Measurements from ENCODE around the gene HOXB8. TPM values are rescaled to one million over a fixed set of nuclear protein-coding genes. Genes with fewer than 3 reads are reported as not detected.
A peak's percentile ranks its signal among the peaks of the same experiment; 100 is the strongest.

The HOXB8 gene
- total RNA-seq, 2 experiments from 2014 or later = not detected

DNA sequence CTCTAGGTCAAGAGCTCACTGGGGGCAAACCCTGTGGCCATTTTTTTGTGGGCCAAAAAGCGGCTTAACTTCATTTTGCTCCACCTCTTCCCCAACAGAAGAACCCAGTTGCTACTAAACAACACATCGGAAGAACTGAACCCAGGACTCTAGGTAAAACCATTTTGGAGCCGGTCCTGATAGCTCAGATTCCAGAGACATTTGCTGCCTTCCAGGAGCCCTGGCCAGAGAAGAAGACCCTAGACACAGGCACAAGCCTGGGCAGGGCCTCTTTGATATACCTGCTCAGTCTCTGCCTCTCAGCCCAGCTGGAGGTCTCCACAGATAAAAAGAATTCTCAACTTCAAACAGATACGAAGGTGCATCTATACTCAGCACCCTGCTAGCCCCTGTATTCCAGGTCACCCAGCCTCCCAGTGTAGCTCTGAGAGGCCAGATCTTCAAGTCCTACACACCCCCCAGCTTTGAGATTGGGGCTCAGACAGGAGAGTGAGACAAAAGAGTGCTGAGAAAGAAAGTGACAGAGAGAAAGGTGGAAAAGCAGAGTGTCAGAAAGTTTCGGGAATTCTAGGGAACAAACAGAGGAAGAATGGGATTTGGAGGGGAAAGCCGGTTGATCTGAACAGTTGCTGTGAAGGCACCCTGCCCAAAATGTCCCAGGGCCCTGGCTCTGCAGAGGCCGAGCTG lies 17.6 kb upstream of the HOXB8 start:
- Mint-ChIP-seq H3K27me3 (peaks cover 91% of the 10 kb centered on the region), H3K4me3 (peak overlapping the region; percentile 7), H3K9me3 (no peaks in the 10 kb centered on the region), H3K4me1 (peaks cover 10% of the 10 kb centered on the region), H3K27ac (no peak overlapping the region), H3K36me3 (ENCODE audit: low read depth) (no peaks in the 10 kb centered on the region)
- CTCF ChIA-PET = interaction anchor here (0.6 to 1.5 kb wide), 8 partner anchors 14 to 584 kb away, joined by 3 to 7 read pairs (median 4); partner anchors contain the start of gene HOXB5
- POLR2A ChIA-PET = no interaction called here
- no peak for DNase-seq

DNA sequence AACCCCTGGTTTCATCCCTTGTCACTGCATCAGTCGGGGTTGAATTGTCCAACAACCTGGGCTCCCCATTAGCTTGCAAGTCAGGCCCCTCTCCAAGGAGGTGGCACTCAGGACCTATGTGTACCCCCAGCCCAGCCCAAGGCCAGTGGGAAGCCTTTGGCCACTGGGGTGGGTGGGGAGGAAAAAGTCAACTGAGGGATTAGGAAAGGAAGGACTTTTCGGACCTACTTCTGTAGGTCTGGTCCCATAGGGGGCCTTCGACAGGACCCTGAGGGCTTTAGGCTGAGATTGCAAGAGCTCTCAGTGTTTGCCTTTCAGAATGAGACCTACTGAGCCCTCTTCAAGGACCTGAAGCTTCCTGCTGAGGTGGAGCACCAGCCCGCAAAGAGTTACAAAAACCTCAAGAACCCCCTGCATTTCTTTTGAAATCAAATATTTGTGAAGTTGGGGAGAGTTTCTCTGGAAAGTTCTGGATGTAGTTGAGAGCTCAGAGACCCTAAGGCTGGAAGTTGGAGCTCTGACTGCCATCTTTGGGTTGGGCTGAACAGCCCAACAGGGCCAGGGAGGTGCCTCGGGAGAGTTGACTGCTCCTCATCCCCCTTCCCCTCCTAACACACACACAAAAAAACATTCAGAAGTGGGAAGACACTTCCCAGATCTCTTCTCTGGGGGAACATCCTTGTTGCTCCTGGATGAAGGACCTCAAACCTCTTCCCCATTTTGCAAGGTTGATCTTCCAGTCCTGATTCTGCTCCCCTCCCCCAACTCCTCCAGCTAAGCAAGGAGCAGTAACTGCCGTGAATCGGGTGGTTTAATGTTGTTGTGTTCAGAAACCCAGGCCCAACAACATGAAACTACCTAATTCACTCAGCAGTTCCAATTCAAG lies 16.8 kb upstream of the HOXB8 start:
- Mint-ChIP-seq H3K4me3 (no peak overlapping the region), H3K9me3 (no peaks in the 10 kb centered on the region), H3K36me3 (ENCODE audit: low read depth) (no peaks in the 10 kb centered on the region), H3K27ac (no peak overlapping the region), H3K4me1 (peaks cover 12% of the 10 kb centered on the region), H3K27me3 (peaks cover 91% of the 10 kb centered on the region)
- ChIA-PET POLR2A (no interaction called here), CTCF (interaction anchor here (0.6 to 1.5 kb wide), 8 partner anchors 13 to 583 kb away, joined by 3 to 7 read pairs (median 4); partner anchors contain the start of gene HOXB5)
- no peak for DNase-seq

DNA sequence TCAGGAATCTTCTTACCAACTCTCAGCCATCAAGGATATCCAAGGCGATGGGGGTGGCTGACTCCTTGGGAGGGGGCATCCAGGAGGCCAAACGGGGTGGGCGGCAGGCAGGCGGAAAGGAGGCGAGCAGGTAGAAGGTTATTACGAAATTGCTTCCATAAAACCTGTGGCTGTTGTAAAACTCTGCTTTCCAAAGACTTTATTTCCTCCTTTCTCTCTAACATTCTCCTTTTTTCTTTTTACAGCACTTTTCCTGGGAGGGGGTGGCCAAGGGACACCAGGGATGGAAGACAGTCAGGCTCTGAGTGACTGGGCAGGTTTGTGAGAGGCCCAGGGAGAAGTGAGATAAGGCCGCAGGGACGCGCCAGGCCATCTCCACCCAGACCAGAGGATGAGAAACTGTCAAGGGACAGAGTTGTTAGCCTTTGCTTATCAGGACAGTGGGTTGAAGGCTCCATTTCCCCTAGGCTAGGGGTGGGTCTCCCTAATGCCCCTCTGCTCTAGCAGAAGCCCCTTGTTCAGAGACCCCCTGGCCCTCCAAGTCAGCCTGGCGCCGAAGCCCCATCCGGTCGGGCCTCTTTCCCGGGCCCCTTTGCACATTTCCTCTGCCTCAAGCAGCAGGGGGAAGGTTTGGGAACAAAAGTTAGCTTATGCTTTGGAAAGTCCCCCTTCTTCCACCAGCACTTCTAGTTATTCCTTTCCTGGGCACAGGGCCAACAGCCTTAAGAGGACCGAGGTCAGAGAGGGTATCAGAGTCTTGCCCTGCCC lies 16.0 kb upstream of the HOXB8 start:
- POLR2A ChIA-PET = no interaction called here
- CTCF ChIA-PET = interaction anchor here (1.5 kb wide), 1 partner anchor 18 kb away, joined by 7 read pairs; no protein-coding TSS in a partner anchor

DNA sequence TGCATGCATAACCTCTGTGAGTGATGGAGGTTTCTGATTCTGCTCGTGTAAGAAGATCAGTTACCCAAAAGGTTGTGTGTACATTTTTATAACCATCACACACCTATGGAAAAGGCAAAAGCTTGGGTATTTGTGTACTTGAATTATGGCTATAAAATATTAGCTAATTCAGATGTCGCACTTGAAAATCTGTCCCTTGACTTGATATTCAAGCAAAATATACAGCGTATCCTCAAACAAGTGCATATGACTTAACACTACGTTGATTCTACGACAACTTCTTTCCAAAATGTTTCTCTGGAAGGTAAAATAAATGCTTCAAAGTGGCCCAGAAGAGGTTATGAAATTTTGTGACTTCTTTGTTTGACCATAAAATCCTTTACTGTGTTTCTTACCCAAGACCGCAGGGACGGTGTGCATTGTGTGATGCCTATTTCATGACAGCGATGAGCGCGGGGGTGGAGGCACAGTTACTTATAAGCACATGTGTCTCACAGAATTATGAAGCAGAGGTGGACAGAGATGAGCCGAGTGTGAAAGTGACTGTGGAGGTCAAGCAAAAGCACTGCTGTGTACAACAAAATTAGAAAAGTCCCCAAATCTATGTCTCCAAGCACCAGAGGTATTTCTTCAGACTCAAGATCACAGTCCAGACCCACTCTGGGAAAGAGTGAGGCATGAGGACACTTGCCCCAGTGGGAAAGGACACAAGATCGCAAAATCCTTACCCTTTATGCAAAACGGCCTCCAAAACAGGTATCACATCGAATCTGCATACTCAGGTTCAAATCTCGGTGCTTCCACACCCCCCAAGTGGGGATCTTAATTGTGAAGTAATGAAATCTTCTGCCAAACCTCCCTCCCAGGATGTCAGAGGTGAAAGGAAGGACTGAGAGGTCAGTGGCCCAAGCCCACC lies 15.2 kb upstream of the HOXB8 start:
- no peak for DNase-seq
- Mint-ChIP-seq H3K4me3 (no peak overlapping the region), H3K27ac (no peak overlapping the region), H3K4me1 (peaks cover 18% of the 10 kb centered on the region), H3K9me3 (no peaks in the 10 kb centered on the region), H3K27me3 (peaks cover 86% of the 10 kb centered on the region), H3K36me3 (ENCODE audit: low read depth) (no peaks in the 10 kb centered on the region)
- POLR2A ChIA-PET = no interaction called here
- CTCF ChIA-PET = no interaction called here

More for the DNA sequence above, 16.0 kb upstream of the HOXB8 start:
- Mint-ChIP-seq H3K9me3 (no peaks in the 10 kb centered on the region), H3K4me1 (peaks cover 15% of the 10 kb centered on the region), H3K27me3 (peaks cover 90% of the 10 kb centered on the region), H3K36me3 (ENCODE audit: low read depth) (no peaks in the 10 kb centered on the region), H3K4me3 (no peak overlapping the region), H3K27ac (no peak overlapping the region)
- no peak for DNase-seq

DNA sequence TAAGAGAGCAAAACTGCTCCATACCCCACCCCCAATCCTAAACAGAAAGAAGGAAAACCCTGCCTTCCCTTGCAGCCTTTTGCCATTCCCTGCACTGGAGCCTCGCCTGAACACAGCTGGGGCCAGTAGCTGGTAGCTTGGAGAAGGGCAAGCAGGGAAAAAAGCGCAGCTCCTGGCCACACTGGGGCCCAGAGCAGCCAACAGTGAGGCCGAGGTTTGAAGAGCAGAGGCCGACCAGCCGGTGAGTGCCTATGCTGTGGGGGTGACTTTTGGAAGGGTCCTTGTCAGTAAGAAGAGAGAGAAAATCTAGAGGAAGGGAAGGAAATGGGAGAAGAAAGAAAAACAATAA lies 14.3 kb upstream of the HOXB8 start:
- peaks cover 18% of the 10 kb centered on the region for H3K4me1 Mint-ChIP-seq
- DNase-seq = no peak
- H3K4me3 Mint-ChIP-seq = no peak overlapping the region
- peaks cover 81% of the 10 kb centered on the region for H3K27me3 Mint-ChIP-seq
- ChIA-PET CTCF (interaction anchor here (0.6 kb wide), 1 partner anchor 49 kb away, joined by 3 read pairs; no protein-coding TSS in a partner anchor), POLR2A (no interaction called here)
- no peaks in the 10 kb centered on the region for H3K9me3 Mint-ChIP-seq
- H3K27ac Mint-ChIP-seq = peak overlapping the region; percentile 7
- H3K36me3 Mint-ChIP-seq (ENCODE audit: low read depth) = no peaks in the 10 kb centered on the region

DNA sequence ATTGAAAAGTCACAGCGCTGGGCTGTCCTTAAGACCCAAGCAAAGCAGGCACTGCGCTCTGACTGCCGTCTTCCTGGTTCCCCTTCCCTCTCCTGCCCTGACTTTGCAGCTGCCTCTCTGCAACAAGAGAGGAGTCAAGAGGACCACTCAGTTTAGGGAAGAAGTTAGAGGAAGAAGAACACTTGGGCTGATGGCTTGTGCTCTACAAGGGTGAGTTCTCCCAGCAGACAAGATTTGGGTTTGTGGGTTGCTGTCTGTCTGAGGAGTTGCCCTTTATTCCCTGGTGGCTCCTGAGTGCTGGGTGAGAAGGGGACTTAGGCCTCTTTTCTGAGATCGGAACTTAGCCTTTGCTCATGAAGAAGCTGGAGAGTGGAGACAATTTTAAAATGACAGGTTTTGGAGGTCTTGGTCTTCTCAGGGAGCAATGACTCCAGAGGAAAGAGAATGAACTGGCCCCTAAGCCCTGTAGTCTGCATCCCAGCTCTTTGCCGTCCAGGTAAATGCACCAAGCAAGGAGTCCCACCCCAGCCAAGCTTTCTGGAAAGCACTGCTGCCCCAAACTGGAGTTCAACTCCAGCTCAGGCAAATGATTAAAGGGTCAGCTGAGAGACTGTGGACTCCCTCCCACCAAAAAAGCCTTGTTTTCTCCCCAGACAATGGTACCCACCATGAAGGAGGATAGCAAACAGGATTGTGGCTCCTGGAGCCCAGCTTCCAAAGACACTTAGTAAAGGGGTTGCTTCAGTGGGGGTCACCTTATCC lies 13.7 kb upstream of the HOXB8 start:
- peaks cover 18% of the 10 kb centered on the region for H3K4me1 Mint-ChIP-seq
- CTCF ChIA-PET = interaction anchor here (0.6 to 1.3 kb wide), 3 partner anchors 11 to 125 kb away, joined by 3 to 4 read pairs (median 3); no protein-coding TSS in a partner anchor
- H3K27ac Mint-ChIP-seq = no peak overlapping the region
- POLR2A ChIA-PET = interaction anchor here (0.6 kb wide), 1 partner anchor 22 kb away, joined by 3 read pairs; no protein-coding TSS in a partner anchor
- no peak for DNase-seq
- H3K9me3 Mint-ChIP-seq = no peaks in the 10 kb centered on the region
- H3K27me3 Mint-ChIP-seq = peaks cover 83% of the 10 kb centered on the region
- no peak overlapping the region for H3K4me3 Mint-ChIP-seq
- no peaks in the 10 kb centered on the region for H3K36me3 Mint-ChIP-seq (ENCODE audit: low read depth)

DNA sequence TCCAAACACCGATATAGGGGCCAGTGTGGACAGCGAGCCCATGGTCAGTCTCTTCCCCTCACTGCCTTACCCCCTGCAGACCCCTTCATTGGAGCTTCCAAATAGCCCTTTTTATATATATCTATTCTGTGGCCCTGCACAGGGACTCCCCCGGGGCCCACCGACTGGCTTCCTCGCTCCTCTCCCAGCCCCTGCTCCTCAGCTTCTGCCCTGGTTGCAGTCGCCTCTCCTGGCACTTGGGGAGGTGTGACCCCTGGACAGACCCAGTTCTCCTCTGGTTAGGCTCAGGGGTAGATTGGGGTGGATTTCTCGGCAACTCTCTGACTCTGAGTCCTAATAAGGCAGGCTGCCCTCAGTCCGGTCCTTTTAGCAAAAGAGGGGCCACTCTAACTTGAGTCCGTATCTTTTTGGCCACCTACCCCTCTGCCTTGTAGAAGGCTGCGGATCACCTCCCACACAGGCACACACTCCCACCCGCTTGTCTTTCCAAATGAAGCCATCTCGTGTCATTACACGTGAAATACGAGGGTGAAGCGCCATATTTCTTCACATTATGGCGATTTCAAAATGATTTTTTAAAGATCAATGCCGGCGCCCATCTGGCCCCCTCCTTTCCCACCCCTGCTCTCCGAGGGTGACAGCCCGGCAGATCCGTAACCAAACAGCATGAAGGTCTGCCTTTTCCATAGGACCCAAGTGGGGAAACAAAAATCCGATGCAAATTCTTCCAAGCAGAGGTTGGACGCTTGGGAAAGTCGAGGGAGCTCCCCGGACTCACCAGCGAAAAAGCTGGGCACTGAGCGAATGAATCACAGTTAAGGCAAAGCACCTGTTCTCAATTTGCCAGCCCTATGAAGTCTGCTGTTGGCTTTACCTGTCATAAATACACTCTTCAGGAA lies 12.8 kb upstream of the HOXB8 start:
- ChIA-PET POLR2A (interaction anchor here (0.6 kb wide), 1 partner anchor 23 kb away, joined by 3 read pairs; no protein-coding TSS in a partner anchor), CTCF (interaction anchor here (1.0 to 1.3 kb wide), 2 partner anchors 10 to 126 kb away, joined by 3 to 4 read pairs; no protein-coding TSS in a partner anchor)
- DNase-seq = no peak
- peaks cover 17% of the 10 kb centered on the region for H3K4me1 Mint-ChIP-seq
- no peak overlapping the region for H3K4me3 Mint-ChIP-seq
- no peak overlapping the region for H3K27ac Mint-ChIP-seq
- no peaks in the 10 kb centered on the region for H3K9me3 Mint-ChIP-seq
- peaks cover 88% of the 10 kb centered on the region for H3K27me3 Mint-ChIP-seq
- H3K36me3 Mint-ChIP-seq (ENCODE audit: low read depth) = no peaks in the 10 kb centered on the region

DNA sequence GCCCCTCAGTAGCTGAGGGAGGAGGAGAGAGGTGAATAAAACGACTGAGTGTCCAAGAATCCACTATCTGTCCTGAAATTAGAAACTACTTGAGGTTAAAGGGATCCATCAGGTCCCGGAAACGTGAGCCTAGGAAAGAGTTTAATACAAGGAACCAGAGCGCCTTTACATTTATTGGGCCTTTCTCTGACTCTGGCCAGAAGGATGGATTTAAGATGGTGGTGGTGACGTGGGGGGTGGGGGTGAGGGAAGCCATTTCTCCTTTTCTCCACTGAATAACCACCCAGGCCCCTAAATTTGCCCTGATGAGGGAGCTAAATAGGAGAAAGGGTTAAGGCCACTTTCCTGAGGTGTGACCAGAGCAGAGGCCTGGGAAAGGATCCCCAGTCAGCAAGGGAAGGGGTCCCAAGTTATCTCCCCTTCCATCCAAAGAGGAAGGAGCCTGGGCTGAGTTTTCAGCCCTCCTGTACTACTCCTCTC lies 12.1 kb upstream of the HOXB8 start:
- ChIA-PET POLR2A (no interaction called here), CTCF (interaction anchor here (0.6 to 2.3 kb wide), 2 partner anchors 9 to 607 kb away, joined by 3 to 16 read pairs; no protein-coding TSS in a partner anchor)
- H3K27ac Mint-ChIP-seq = no peak overlapping the region
- no peaks in the 10 kb centered on the region for H3K9me3 Mint-ChIP-seq
- H3K4me1 Mint-ChIP-seq = peaks cover 13% of the 10 kb centered on the region
- H3K4me3 Mint-ChIP-seq = no peak overlapping the region
- peaks cover 88% of the 10 kb centered on the region for H3K27me3 Mint-ChIP-seq
- no peak for DNase-seq
- H3K36me3 Mint-ChIP-seq (ENCODE audit: low read depth) = no peaks in the 10 kb centered on the region

DNA sequence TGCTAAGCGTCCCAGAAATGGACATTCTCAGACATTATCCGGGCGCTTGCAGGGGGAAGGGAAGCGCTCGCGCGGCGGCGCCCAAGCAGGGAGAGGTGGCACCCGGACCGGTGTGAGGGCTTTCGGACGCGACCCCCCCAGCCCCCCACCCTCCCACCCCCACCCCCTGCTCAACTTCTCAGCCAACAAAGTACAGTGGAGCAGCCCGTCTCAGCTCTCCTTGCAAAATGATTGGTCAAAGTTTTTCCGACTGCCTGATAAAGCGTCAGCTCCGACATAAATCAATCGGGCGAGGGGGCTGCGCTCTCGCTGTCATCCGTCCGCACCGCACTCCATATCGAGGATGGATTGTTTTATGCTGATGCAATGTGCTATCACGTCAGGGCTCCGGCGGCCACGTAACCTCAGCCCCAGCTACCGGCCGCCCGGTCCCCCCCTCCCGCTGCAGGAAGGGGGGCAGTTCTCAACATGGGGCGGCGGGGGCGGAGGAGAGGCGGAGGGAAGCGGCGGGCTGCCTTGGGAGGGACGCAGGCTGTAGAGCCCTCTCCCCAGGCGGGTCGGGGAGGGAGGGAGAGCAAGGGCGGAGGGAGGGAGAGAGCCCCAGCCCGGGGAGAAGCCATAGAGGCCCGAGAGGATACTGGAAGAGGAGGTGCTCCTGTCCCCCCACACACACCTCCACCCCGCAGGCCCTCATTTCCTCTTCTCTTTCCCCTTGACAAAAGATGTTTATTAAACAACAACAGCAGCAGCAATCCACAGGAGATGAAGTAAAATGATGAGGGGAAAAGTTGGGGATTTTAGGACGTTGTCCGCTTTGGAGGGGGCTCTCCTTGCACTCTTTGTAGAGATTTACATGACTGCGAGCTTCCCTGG lies 11.4 kb upstream of the HOXB8 start, which contains the start of gene HOXB9:
Gene HOXB9, minus strand, starts transcription at position 114 of the 873 bp plus-strand sequence. Its CDS starts 89 bp downstream, at position 25.
- peak within 1 kb of the TSS; percentile 62 for H3K4me3 Mint-ChIP-seq
- H3K9me3 Mint-ChIP-seq = no peaks in the 10 kb centered on the region
- H3K4me1 Mint-ChIP-seq = peaks cover 13% of the 10 kb centered on the region
- peak within 1 kb of the TSS; percentile 54 for H3K27ac Mint-ChIP-seq
- H3K27me3 Mint-ChIP-seq = peaks cover 86% of the 10 kb centered on the region
- ChIA-PET POLR2A (no interaction called here), CTCF (interaction anchor here (0.6 to 2.3 kb wide), 9 partner anchors 10 to 607 kb away, joined by 3 to 16 read pairs (median 3); no protein-coding TSS in a partner anchor)
- no peaks in the 10 kb centered on the region for H3K36me3 Mint-ChIP-seq (ENCODE audit: low read depth)
- no peak for DNase-seq
